Pancreas (tissue), 10 donors: ENCODE results near the gene OR52I2. TPM values are rescaled to one million over a fixed set of nuclear protein-coding genes. Genes with fewer than 3 reads are reported as not detected.
A peak's percentile ranks its signal among the peaks of the same experiment; 100 is the strongest.

Experiments used
- ATAC-seq, 4 donors: fragments of 200-7000 bp; cut with Tn5 transposase; one replicate each; pipeline versions ENCODE4 v1.8.0 to v1.9.1; 2020; ENCODE audit warnings: mild to moderate bottlenecking in 4 of 4, moderate library complexity in 4 of 4
- DNase-seq, 6 donors: peaks; one replicate each; pipeline ENCODE4 v3.0.0-alpha.2; 2020
- FAIRE-seq: peaks from 2 replicates; lab custom pipeline; 2012; peaks lifted over from hg19 to GRCh38; lab: Jason Lieb, UNC
- H3K27ac ChIP-seq, 4 donors: fragments of 200-600 bp; sonication (generic); 1 replicate in 3 of 4; 2 replicates in 1 of 4; pipeline versions ENCODE4 v1.5.0 to v1.8.0; 2020
- H3K27me3 ChIP-seq, 4 donors: fragments of 200-600 bp; one replicate each; pipeline ENCODE4 v1.8.0; 2021
- H3K36me3 ChIP-seq, 3 donors: fragments of 200-600 bp; sonication (generic) in 1 of 3; one replicate each; pipeline versions ENCODE4 v1.5.0 to v1.8.0; 2020 to 2021
- H3K4me1 ChIP-seq, 3 donors: fragments of 200-600 bp; one replicate each; pipeline ENCODE4 v1.8.0; 2021
- H3K4me3 ChIP-seq, 4 donors: fragments of 200-600 bp; sonication (generic) in 2 of 4; one replicate each; pipeline versions ENCODE4 v1.5.0 to v1.8.0; 2020 to 2021
- H3K9me3 ChIP-seq, 4 donors: fragments of 200-600 bp; one replicate each; pipeline ENCODE4 v1.8.0; 2021
- CTCF ChIP-seq, 4 donors: fragments of 200-600 bp; sonication (generic) in 3 of 4; IDR thresholded peaks; one replicate each; pipeline versions ENCODE4 v1.5.0 to v1.8.0; 2021; ENCODE audit warnings: antibody characterized with exemption in 4 of 4
- WGBS, 2 donors: extraction: QIAGEN DNeasy Blood & Tissue Kit; methylation state at CpG; one replicate each; pipeline ENCODE4 v1.1.7; 2013; 5-methylcytosine and 5-hydroxymethylcytosine counted together
- intact Hi-C, 3 donors: fragments of 100-400 bp; cut with DNase I; formaldehyde crosslinking; loops; one replicate each; pipeline versions ENCODE4 v1.11.1 to v1.14.2; 2022
- polyA plus RNA-seq, 2 donors: library from polyadenylated mRNA; stranded (reverse); fragments of 200-250 nt; gene quantifications; one replicate each; pipeline ENCODE4 v1.2.3, GENCODE V29; 2013
- total RNA-seq, 6 donors: library from RNA; stranded (reverse); fragmentation: NEBNext Ultra II Directional in 4 of 6; extraction: Animal tissue kit (Norgen Biotek cat#: 25700) in 4 of 6; gene quantifications; one replicate each; pipeline versions ENCODE4 v1.2.1 to v1.2.4, GENCODE V29; 2021 to 2023
- donor health status: healthy with polysubstance abuse.
- donor health status: DM: no; HTN: no; CAD: no; lungs with moderate emphysema.
- donor health status: DM: no; HTN: no; CAD: no.
- donor health status: control.
- donor health status: control.
- donor health status: Bipolar disorder and iron deficiency.
- donor health status: DM: yes; HTN: yes; CAD: no.
- donor health status: DM: no; HTN: no; CAD: no.
- donor health status: DM: no; HTN: no; CAD: no.
- donor health status: DM: yes; HTN: yes; CAD: no.

Gene OR52I2
- total and polyA plus RNA-seq, 8 donors, result not detected

GRCh38 chr11:4606231-4607015, 24.9 kb downstream of the OR52I2 start:
- no peak for TF ChIP-seq CTCF (IDR thresholded peaks at IDR 0.05)
- peak in 3 of 4 donors; percentile 18 to 36 (median 19) for ATAC-seq
- peak in 1 of 6 donors; percentile 12 for DNase-seq
- Histone ChIP-seq H3K4me3 (peak overlapping the region in 2 of 4 donors; percentile 63 to 69), H3K9me3 (no peaks in the 10 kb centered on the region), H3K27ac (peak overlapping the region in 2 of 4 donors; percentile 34 to 38), H3K4me1 (peaks cover 4 to 20% (median 15%) of the 10 kb centered on the region in 3 donors), H3K36me3 (peaks cover under 1 to 10% (median 7%) of the 10 kb centered on the region in 3 donors), H3K27me3 (no peaks in the 10 kb centered on the region)
- 33% methylated on average over 1 of the region's 1 CpG for WGBS, 2 donors
- no peak for FAIRE-seq
- intact Hi-C loops, result no loop called here

GRCh38 chr11:4607096-4607495, 25.6 kb downstream of the OR52I2 start:
- intact Hi-C loops, result no loop called here
- H3K27ac ChIP-seq, result peak overlapping the region; percentile 34 to 85 (median 59)

GRCh38 chr11:4607781-4608666, 26.5 kb downstream of the OR52I2 start, which contains the start of gene TRIM68:
TSS of gene TRIM68 (minus strand) at chr11:4608231. CDS start at chr11:4605504, 2,727 bp downstream.
- intact Hi-C loops, result no loop called here
- peaks cover 0 to 3% (median 2%) of the 10 kb centered on the region in 3 donors for H3K36me3 ChIP-seq
- H3K4me1 ChIP-seq, result peaks cover 4 to 20% (median 15%) of the 10 kb centered on the region in 3 donors
- DNase-seq (peak; percentile 96 to 99 (median 97)), FAIRE-seq (peak; percentile 94), ATAC-seq (peak; percentile 98 to 99 (median 99))
- H3K27me3 ChIP-seq, result no peaks in the 10 kb centered on the region
- no peaks in the 10 kb centered on the region for H3K9me3 ChIP-seq
- peak within 1 kb of the TSS; percentile 50 to 75 (median 66) for H3K4me3 ChIP-seq
- peak within 1 kb of the TSS; percentile 75 to 85 (median 80) for H3K27ac ChIP-seq
- TF ChIP-seq CTCF (IDR thresholded peaks at IDR 0.05), result no peak
- WGBS, 2 donors, result 3% methylated on average over 43 of the region's 43 CpGs

More at GRCh38 chr11:4607096-4607495, 25.6 kb downstream of the OR52I2 start:
- Histone ChIP-seq H3K4me3 (peak overlapping the region; percentile 50 to 75 (median 66)), H3K36me3 (peaks cover under 1 to 7% (median 2%) of the 10 kb centered on the region in 3 donors), H3K9me3 (no peaks in the 10 kb centered on the region), H3K27me3 (no peaks in the 10 kb centered on the region), H3K4me1 (peaks cover 4 to 20% (median 15%) of the 10 kb centered on the region in 3 donors)
- no peak for TF ChIP-seq CTCF (IDR thresholded peaks at IDR 0.05)
- no peak for FAIRE-seq
- peak in 1 of 4 donors; percentile 2 for ATAC-seq
- WGBS, 2 donors, result 20 to 27% methylated on average over 6 of the region's 6 CpGs
- DNase-seq, result no peak

GRCh38 chr11:4610258-4610935, 28.9 kb downstream of the OR52I2 start:
- Histone ChIP-seq H3K4me1 (peaks cover 4 to 20% (median 15%) of the 10 kb centered on the region in 3 donors), H3K9me3 (no peaks in the 10 kb centered on the region), H3K4me3 (no peak overlapping the region), H3K36me3 (peaks cover 0 to 2% (median 0%) of the 10 kb centered on the region in 3 donors), H3K27me3 (no peaks in the 10 kb centered on the region), H3K27ac (no peak overlapping the region)
- ATAC-seq (no peak), FAIRE-seq (no peak), DNase-seq (no peak)
- 43 to 48% methylated on average over 3 of the region's 3 CpGs for WGBS, 2 donors
- intact Hi-C loops, result no loop called here
- no peak for TF ChIP-seq CTCF (IDR thresholded peaks at IDR 0.05)
